Brain microvascular endothelial cell (primary cell): ENCODE measurements around the gene UBL3.

ENCODE experiments used
- DNase-seq: peaks from one replicate; pipeline ENCODE4 v3.0.0-alpha.2; 2020
- H3K27ac ChIP-seq: fragments of 250-450 bp; sonication (Bioruptor Pico); 2 replicates; pipeline ENCODE4 v1.5.1; 2020; ENCODE audit warnings: mild to moderate bottlenecking, moderate library complexity
- H3K27me3 ChIP-seq: fragments of 250-450 bp; sonication (Bioruptor Pico); replicated peaks from 2 replicates; pipeline ENCODE4 v1.5.1; 2020; ENCODE audit warnings: mild to moderate bottlenecking
- H3K36me3 ChIP-seq: fragments of 250-450 bp; sonication (Bioruptor Pico); replicated peaks from 2 replicates; pipeline ENCODE4 v1.5.1; 2020; ENCODE audit warnings: mild to moderate bottlenecking
- H3K4me3 ChIP-seq: 2 replicates; pipeline ENCODE4 v1.5.1; 2011; ENCODE audit warnings: low read depth, mild to moderate bottlenecking, control low read depth, low read length, moderate library complexity
- CTCF ChIP-seq: IDR thresholded peaks from 2 replicates; pipeline ENCODE4 v1.5.1; 2011; ENCODE audit warnings: low read depth, mild to moderate bottlenecking, moderate library complexity, low read length, control low read depth, inconsistent platforms; ENCODE audit errors: missing control alignments
- in situ Hi-C: cut with HindIII; loops from 2 replicates; pipeline ENCODE4 v1.10.0; 2017; ENCODE audit warnings: low sequenced_read_pairs, low pct_ligation_motif_present

The UBL3 gene

GRCh38 chr13:29749401-29750182 lies 100.8 kb downstream of the UBL3 start:
- Histone ChIP-seq H3K4me3 (no peak overlapping the region), H3K27me3 (no peaks in the 10 kb centered on the region), H3K36me3 (no peaks in the 10 kb centered on the region), H3K27ac (no peak overlapping the region)
- DNase-seq: peak; percentile 44
- TF ChIP-seq CTCF: no peak
- in situ Hi-C loops: loop anchor here (25.0 kb wide), 1 partner anchor 363 kb away; no protein-coding TSS in a partner anchor

DNA sequence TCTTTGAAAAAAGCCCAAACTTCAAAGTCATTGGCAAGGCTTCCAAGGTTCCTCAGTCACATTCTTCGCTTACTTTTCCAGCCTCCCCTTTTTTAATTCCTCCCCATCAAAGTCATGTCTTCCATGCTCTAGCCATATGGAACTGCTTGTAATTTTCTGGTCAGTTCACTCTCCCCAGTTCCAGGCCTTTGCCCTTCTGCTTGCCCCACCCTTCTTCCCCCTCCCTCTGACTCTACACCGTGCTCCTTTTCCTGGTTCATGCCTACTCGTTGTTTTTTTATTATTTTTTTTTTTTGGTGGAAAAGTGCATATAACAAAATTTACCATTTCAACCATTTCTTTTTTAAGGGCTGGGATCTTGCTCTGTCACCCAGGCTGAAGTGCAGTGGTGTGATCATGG lies 102.3 kb downstream of the UBL3 start:
- TF ChIP-seq CTCF: no peak
- no peak overlapping the region for H3K4me3 ChIP-seq
- in situ Hi-C loops: no loop called here
- H3K36me3 ChIP-seq: no peaks in the 10 kb centered on the region
- no peak for DNase-seq
- H3K27me3 ChIP-seq: no peaks in the 10 kb centered on the region
- H3K27ac ChIP-seq: no peak overlapping the region

DNA sequence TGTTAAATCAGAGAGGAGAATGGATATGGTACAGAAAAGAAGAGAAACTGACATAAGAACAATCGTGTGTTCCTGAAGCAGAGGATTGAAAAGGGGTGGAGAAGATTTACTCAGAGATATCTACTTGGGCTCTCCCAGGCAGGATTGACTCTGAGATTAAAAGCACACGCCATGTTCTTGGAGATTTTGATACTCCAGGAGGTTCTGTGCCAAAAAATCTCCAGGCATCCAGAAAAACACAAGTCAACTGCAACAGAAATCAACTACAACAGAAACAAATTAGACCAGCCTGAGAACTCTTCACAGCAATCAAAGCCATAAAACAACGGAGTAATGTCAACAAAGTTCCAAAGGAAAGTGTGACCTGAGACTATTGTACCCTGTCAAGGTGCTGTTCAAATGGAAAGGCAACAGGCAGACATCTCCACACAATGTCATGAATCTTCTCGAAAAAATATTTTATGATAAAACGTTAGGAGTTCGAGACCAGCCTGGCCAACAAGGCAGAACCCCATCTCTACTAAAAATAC lies 104.2 kb downstream of the UBL3 start:
- Histone ChIP-seq H3K27ac (no peak overlapping the region), H3K4me3 (no peak overlapping the region), H3K27me3 (no peaks in the 10 kb centered on the region), H3K36me3 (no peaks in the 10 kb centered on the region)
- DNase-seq: no peak
- no peak for TF ChIP-seq CTCF
- in situ Hi-C loops: no loop called here

DNA sequence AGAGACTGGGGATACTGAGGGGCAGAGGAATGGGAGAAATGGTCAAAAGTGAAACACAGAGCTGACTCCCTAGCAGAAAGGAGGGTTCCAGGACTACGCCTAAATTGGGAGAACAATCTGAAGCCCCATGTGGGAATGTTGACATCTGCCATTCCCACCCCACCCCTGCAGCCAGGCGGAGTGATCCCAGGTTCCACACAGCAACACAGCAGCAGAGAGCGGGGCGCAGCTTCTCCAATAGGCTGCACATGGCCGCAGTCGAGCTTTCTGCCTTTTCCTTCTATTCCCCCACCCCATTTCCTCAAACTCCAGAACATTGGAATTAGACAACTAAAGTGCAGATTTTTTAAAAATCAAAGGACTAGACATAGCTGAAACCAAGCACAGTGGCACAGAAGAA lies 104.7 kb downstream of the UBL3 start:
- Histone ChIP-seq H3K27me3 (no peaks in the 10 kb centered on the region), H3K36me3 (no peaks in the 10 kb centered on the region), H3K27ac (no peak overlapping the region), H3K4me3 (no peak overlapping the region)
- DNase-seq: no peak
- no peak for TF ChIP-seq CTCF
- in situ Hi-C loops: no loop called here

GRCh38 chr13:29743201-29743786 lies 107.1 kb downstream of the UBL3 start:
- Histone ChIP-seq H3K4me3 (no peak overlapping the region), H3K27me3 (no peaks in the 10 kb centered on the region), H3K36me3 (no peaks in the 10 kb centered on the region), H3K27ac (no peak overlapping the region)
- no peak for DNase-seq
- in situ Hi-C loops: no loop called here
- TF ChIP-seq CTCF: no peak

- DNase-seq: no peak
- Histone ChIP-seq H3K27ac (no peak overlapping the region), H3K4me3 (no peak overlapping the region), H3K36me3 (no peaks in the 10 kb centered on the region), H3K27me3 (no peaks in the 10 kb centered on the region)
- TF ChIP-seq CTCF: no peak
- in situ Hi-C loops: no loop called here
These were observed 109.5 kb downstream of the UBL3 start for GRCh38 chr13:29740961-29741360.
